Activated CD4-positive, alpha-beta T cell treated with anti-CD3 and anti-CD28 coated beads for 4 hours (primary cell): ENCODE measurements around the gene KCNC3.

Experiments used
- DNase-seq, 2 donors: peaks; one replicate each; pipeline ENCODE4 v3.0.0-alpha.2; 2020

The KCNC3 gene

GRCh38 chr19:50272263-50272897 lies 56.8 kb downstream of the KCNC3 start:
- no peak for DNase-seq

GRCh38 chr19:50269653-50270052 lies 59.5 kb downstream of the KCNC3 start:
- no peak for DNase-seq

DNA sequence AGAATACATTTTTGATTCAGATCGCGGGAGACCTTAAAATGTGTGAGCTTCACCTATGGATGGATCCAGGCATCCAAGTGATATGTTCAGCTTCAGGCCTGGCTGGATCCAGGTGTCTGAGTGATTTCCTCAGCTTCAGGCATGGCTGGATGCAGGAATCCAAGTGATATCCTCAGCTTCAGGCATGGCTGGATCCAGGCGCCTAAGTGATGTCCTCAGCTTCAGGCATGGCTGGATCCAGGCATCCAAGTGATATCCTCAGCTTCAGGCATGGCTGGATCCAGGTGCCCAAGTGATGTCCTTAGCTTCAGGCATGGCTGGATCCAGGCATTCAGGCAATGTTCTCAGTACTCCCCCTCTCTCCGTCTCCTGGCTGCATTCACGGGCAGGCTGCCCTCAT lies 60.7 kb downstream of the KCNC3 start:
- DNase-seq = no peak

DNA sequence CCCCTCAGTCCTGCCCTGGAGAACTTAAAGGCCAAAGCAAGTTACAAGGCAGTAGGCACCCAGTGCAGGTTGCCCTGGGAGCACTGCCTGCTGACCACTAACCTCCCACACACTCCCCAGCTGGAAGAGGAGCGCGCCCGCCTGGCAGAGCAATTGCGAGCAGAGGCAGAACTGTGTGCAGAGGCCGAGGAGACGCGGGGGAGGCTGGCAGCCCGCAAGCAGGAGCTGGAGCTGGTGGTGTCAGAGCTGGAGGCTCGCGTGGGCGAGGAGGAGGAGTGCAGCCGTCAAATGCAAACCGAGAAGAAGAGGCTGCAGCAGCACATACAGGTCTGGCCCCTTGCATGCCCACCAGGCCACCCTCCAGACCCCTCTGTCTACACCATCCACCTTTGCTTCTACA lies 61.1 kb downstream of the KCNC3 start:
- DNase-seq = no peak

DNA sequence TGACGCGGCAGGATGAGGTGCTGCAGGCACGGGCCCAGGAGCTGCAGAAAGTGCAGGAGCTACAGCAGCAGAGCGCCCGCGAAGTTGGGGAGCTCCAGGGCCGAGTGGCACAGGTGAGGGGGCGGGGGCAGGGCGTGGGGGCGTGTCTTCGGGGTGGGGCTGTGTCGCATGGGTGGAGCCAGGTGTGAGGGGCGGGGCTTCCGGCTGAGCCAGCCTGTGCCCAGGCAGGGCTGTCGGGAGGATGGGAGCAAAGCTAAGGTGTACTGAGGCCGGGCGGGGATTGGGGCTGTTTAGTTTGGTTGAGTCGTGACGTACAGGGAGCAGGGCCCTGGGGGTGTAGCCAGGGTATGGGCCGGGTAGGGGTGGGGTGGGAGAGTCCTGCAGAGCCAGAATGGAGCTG lies 62.3 kb downstream of the KCNC3 start:
- DNase-seq = peak in 1 of 2 donors; percentile 6

GRCh38 chr19:50266041-50266440 lies 63.1 kb downstream of the KCNC3 start:
- DNase-seq = no peak

DNA sequence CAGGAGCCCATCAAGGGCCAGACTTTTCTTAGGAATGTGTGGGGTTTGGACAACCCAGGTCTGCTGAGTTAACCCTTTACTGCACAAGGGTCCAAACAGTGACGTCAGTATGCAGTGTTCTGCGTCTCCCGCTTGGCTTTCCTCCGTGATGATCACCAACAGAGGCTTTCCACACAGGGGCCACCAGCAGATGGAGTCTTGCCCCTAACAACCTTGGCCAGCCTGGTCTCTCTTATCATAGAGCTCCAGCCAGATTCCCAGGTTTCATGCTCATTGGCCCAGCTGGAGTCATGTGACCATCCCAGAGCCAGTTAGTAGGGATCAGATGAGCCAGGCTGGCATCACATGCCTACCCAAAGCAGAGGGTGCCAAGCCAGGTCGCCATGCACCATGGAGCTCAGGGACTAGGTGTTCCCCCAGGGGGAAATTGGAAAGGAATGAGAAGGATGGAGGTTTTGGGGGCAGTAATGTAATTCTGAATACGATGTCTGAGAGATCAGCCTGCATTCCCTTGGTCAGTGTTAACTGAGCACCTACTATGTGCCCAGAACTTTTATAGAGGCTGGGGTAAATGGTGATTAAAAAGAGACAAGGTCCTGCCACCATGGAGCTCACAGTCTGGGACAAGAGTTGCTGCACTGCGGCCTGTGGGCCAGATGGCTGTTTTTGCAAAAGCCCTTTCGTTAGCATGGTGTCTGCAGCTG lies 64.5 kb downstream of the KCNC3 start:
- no peak for DNase-seq

GRCh38 chr19:50263176-50263575 lies 66.0 kb downstream of the KCNC3 start:
- no peak for DNase-seq
